Keratinocyte (primary cell): ENCODE data around the gene B3GLCT.

ENCODE experiments used
- CTCF ChIP-seq, 3 experiments: IDR thresholded peaks in 1 of 3; conservative IDR thresholded peaks in 1 of 3; optimal IDR thresholded peaks in 1 of 3; 2 replicates in 2 of 3; 3 replicates in 1 of 3; pipeline versions ENCODE3 to v1.5.1; 2011; ENCODE audit warnings: low read length in 3 of 3, mild to moderate bottlenecking in 3 of 3, moderate library complexity in 2 of 3, control low read depth in 1 of 3, inconsistent platforms in 1 of 3; ENCODE audit not compliant: insufficient read depth in 2 of 3; ENCODE audit errors: extremely low read depth in 1 of 3
- EZH2 ChIP-seq: IDR thresholded peaks from one replicate; pipeline ENCODE4 v1.6.1; 2012; ENCODE audit warnings: inconsistent platforms, mild to moderate bottlenecking, low read length, moderate library complexity

GRCh38 chr13:31223215-31223614 is 23.4 kb downstream of the B3GLCT start:
- TF ChIP-seq CTCF (optimal IDR thresholded peaks at IDR 0.05 in 1 of 3, IDR thresholded peaks at IDR 0.05 in 1 of 3, conservative IDR thresholded peaks at IDR 0.05 in 1 of 3; ENCODE audit: extremely low read depth in 1 of 3, insufficient read depth in 2 of 3, low read length in 3 of 3) (no peak), EZH2 (no peak)
